A549 (cell line): ENCODE measurements around the gene VPS41. TPM values are rescaled to one million over a fixed set of nuclear protein-coding genes. Genes with fewer than 3 reads are reported as not detected.
A peak's percentile ranks its signal among the peaks of the same experiment; 100 is the strongest.
"Not testable (repeated sequence)": the region's sequence is repeated elsewhere in the genome, so short reads cannot be mapped to it uniquely, and the experiment has no call there.

Experiments used
- ATAC-seq, 2 experiments: fragments of 200-7000 bp in 1 of 2; fragments of >200 bp in 1 of 2; cut with Nextera tagmentation in 1 of 2; cut with Tn5 transposase in 1 of 2; 3 replicates each; pipeline versions ENCODE4 v1.8.0 to v1.9.1; 2018 to 2020; ENCODE audit warnings: mild to moderate bottlenecking in 1 of 2, moderate library complexity in 1 of 2
- CTCF ChIA-PET: fragments of 300-600 bp; sonication (Branson Sonifier 250); formaldehyde crosslinking; extraction: SDS; loops from one replicate; lab custom pipeline; 2021; ENCODE audit warnings: antibody characterized with exemption, inconsistent platforms; lab: Yijun Ruan, JAX
- POLR2A ChIA-PET: fragments of 350-600 bp; formaldehyde crosslinking; extraction: SDS; loops from one replicate; lab custom pipeline; 2021; ENCODE audit warnings: antibody characterized with exemption, inconsistent platforms; lab: Yijun Ruan, JAX
- DNase-seq, 2 experiments: peaks; one replicate each; pipeline versions ENCODE4 v3.0.0 to v3.0.0-alpha.2; 2011 to 2016; ENCODE audit warnings: low read depth in 1 of 2, low spot score in 1 of 2
- FAIRE-seq: peaks from 2 replicates; lab custom pipeline; 2011; peaks lifted over from hg19 to GRCh38; lab: Jason Lieb, UNC
- H3K27ac ChIP-seq, 2 experiments: fragments of >200 bp; sonication (Bioruptor Twin); formaldehyde crosslinking; 3 replicates each; pipeline ENCODE4 v1.5.1; 2016 to 2017
- H3K4me1 ChIP-seq: fragments of >200 bp; sonication (Bioruptor Twin); formaldehyde crosslinking; 3 replicates; pipeline ENCODE4 v1.6.1; 2016
- H3K4me2 ChIP-seq: fragments of >200 bp; sonication (Bioruptor Twin); formaldehyde crosslinking; 3 replicates; pipeline ENCODE4 v1.6.1; 2016
- H3K4me3 ChIP-seq: fragments of >200 bp; sonication (Bioruptor Twin); formaldehyde crosslinking; 3 replicates; pipeline ENCODE4 v1.5.1; 2016
- H3K9me3 ChIP-seq: fragments of >200 bp; sonication (Bioruptor Twin); formaldehyde crosslinking; 3 replicates; pipeline ENCODE4 v1.6.1; 2016
- CHD2 ChIP-seq: fragments of 150-350 bp; IDR thresholded peaks from 2 replicates; pipeline ENCODE4 v1.6.1; 2014; ENCODE audit warnings: low read length; ENCODE audit not compliant: partially characterized antibody
- EHF ChIP-seq: fragments of 250-450 bp; sonication (Bioruptor Pico); IDR thresholded peaks from 2 replicates; pipeline ENCODE4 v1.5.0; 2020; ENCODE audit warnings: mild to moderate bottlenecking
- EHMT2 ChIP-seq: fragments of 200-600 bp; sonication (generic); IDR thresholded peaks from 2 replicates; pipeline ENCODE4 v1.6.1; 2016; ENCODE audit warnings: antibody characterized with exemption, low read depth, mild to moderate bottlenecking, moderate library complexity
- FOSB ChIP-seq: fragments of 250-450 bp; sonication (Bioruptor Pico); IDR thresholded peaks from 2 replicates; pipeline ENCODE4 v1.5.0; 2020; ENCODE audit warnings: mild to moderate bottlenecking, moderate library complexity
- FOXS1 ChIP-seq: fragments of 250-450 bp; sonication (Bioruptor Pico); IDR thresholded peaks from 2 replicates; pipeline ENCODE4 v1.5.0; 2020; ENCODE audit warnings: mild to moderate bottlenecking, moderate library complexity
- GATA3 ChIP-seq: IDR thresholded peaks from 2 replicates; pipeline ENCODE4 v1.6.1; 2012; ENCODE audit warnings: borderline replicate concordance
- HOXA7 ChIP-seq: fragments of 250-450 bp; sonication (Bioruptor Pico); IDR thresholded peaks from 2 replicates; pipeline ENCODE4 v1.5.0; 2020; ENCODE audit warnings: mild to moderate bottlenecking, moderate library complexity
- KDM1A ChIP-seq: fragments of 200-600 bp; sonication (generic); IDR thresholded peaks from 2 replicates; pipeline ENCODE4 v1.6.1; 2016; ENCODE audit warnings: low read depth, mild to moderate bottlenecking
- MAFK ChIP-seq: fragments of 450-650 bp; IDR thresholded peaks from 2 replicates; pipeline ENCODE4 v1.6.1; 2014; ENCODE audit not compliant: partially characterized antibody
- NFE2L2 ChIP-seq: fragments of 150-350 bp; conservative IDR thresholded peaks from 2 replicates; pipeline ENCODE4 v1.6.1; 2014; ENCODE audit warnings: low read length
- NPAS2 ChIP-seq: fragments of 250-450 bp; sonication (Bioruptor Pico); IDR thresholded peaks from 2 replicates; pipeline ENCODE4 v1.8.0; 2022; ENCODE audit warnings: mild to moderate bottlenecking, moderate library complexity, borderline replicate concordance
- PHF8 ChIP-seq: fragments of 200-600 bp; sonication (generic); IDR thresholded peaks from 2 replicates; pipeline ENCODE4 v1.6.1; 2016; ENCODE audit warnings: low read depth, mild to moderate bottlenecking, antibody characterized with exemption, moderate library complexity, borderline replicate concordance
- POLR2A ChIP-seq: IDR thresholded peaks from 2 replicates; pipeline ENCODE4 v1.6.1; 2012; ENCODE audit warnings: mild to moderate bottlenecking, low read length
- SMC3 ChIP-seq: fragments of >200 bp; sonication (Bioruptor Twin); formaldehyde crosslinking; IDR thresholded peaks from 3 replicates; pipeline ENCODE4 v1.6.1; 2018; ENCODE audit warnings: inconsistent platforms
- TFCP2L1 ChIP-seq: fragments of 250-450 bp; sonication (Bioruptor Pico); IDR thresholded peaks from 2 replicates; pipeline ENCODE4 v1.5.0; 2021; ENCODE audit warnings: mild to moderate bottlenecking
- ZSCAN20 ChIP-seq: fragments of 250-450 bp; sonication (Bioruptor Pico); IDR thresholded peaks from 2 replicates; pipeline ENCODE4 v1.8.0; 2022; ENCODE audit warnings: mild to moderate bottlenecking, moderate library complexity
- WGBS: methylation state at CpG from one replicate; pipeline ENCODE4 v1.1.6; 2017; ENCODE audit errors: missing lambda C conversion rate; 5-methylcytosine and 5-hydroxymethylcytosine counted together
- polyA plus RNA-seq, 4 experiments: library from polyadenylated mRNA; depleted of rRNA in 3 of 4; stranded (reverse); fragments of >200 nt; fragmentation: RNase III in 1 of 4; extraction: RNeasy Plus Mini Kit Qiagen cat#74134 plus additional on column Dnase treatment in 1 of 4; gene quantifications; 2 replicates in 3 of 4; 3 replicates in 1 of 4; pipeline ENCODE4 v1.2.3, GENCODE V29; 2011 to 2017
- TF ChIP-seq, protein P1 (sequence below): fragments of >200 bp; sonication (Bioruptor Twin); formaldehyde crosslinking; IDR thresholded peaks from 3 replicates; pipeline ENCODE4 v1.5.1; 2016
- TF ChIP-seq, protein P2 (sequence below): fragments of >200 bp; sonication (Bioruptor Twin); formaldehyde crosslinking; IDR thresholded peaks from 3 replicates; pipeline ENCODE4 v1.6.1; 2016
- TF ChIP-seq, protein P3 (sequence below): fragments of 250-450 bp; sonication (Bioruptor Pico); IDR thresholded peaks from 2 replicates; pipeline ENCODE4 v1.5.0; 2020; ENCODE audit warnings: low read depth, mild to moderate bottlenecking, moderate library complexity
- TF ChIP-seq, protein P4 (sequence below): fragments of 200-600 bp; sonication (generic); IDR thresholded peaks from 2 replicates; pipeline ENCODE4 v1.6.1; 2016; ENCODE audit warnings: antibody characterized with exemption, mild to moderate bottlenecking, moderate library complexity

Gene VPS41
- polyA plus RNA-seq, 2 of the 4 experiments (the other 2 are of a cell fraction), result 24.6 to 59.9 TPM

DNA sequence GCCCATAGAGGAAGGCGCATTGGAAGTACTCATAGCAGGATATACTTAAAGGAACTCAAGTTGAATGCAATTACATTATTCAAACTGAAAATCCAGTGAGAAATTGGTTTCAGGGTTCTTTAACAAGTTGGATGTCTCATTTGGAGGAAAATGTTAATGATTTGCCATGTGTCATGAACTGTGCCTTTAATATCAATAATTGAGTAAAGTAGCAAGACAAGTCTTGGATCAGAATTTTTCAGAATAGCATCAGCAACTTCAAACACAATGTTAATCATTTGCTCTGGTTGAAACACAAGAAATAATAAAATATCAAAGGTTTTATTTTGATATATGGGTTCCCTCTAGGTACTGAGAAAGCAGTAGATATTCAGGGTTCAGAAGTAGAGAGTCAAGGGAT is 44.2 kb upstream of the VPS41 start:
- ATAC-seq (no peak), DNase-seq (no peak), FAIRE-seq (no peak)
- Histone ChIP-seq H3K4me3 (no peak overlapping the region), H3K4me1 (peaks cover 6% of the 10 kb centered on the region; the same call in 2 of the 3 replicates), H3K27ac (no peak overlapping the region), H3K9me3 (no peaks in the 10 kb centered on the region), H3K4me2 (no peak overlapping the region)
- no peak for TF ChIP-seq FOSB (CRISPR knock-in tag)
- no peak for TF ChIP-seq KDM1A
- no peak for TF ChIP-seq ZSCAN20 (CRISPR knock-in tag)
- no peak for TF ChIP-seq POLR2A
- TF ChIP-seq EHF (CRISPR knock-in tag), result no peak
- no peak for TF ChIP-seq EHMT2
- TF ChIP-seq, protein P1, sequence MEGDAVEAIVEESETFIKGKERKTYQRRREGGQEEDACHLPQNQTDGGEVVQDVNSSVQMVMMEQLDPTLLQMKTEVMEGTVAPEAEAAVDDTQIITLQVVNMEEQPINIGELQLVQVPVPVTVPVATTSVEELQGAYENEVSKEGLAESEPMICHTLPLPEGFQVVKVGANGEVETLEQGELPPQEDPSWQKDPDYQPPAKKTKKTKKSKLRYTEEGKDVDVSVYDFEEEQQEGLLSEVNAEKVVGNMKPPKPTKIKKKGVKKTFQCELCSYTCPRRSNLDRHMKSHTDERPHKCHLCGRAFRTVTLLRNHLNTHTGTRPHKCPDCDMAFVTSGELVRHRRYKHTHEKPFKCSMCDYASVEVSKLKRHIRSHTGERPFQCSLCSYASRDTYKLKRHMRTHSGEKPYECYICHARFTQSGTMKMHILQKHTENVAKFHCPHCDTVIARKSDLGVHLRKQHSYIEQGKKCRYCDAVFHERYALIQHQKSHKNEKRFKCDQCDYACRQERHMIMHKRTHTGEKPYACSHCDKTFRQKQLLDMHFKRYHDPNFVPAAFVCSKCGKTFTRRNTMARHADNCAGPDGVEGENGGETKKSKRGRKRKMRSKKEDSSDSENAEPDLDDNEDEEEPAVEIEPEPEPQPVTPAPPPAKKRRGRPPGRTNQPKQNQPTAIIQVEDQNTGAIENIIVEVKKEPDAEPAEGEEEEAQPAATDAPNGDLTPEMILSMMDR, result no peak
- TF ChIP-seq SMC3, result no peak
- TF ChIP-seq NFE2L2, result no peak
- TF ChIP-seq HOXA7 (CRISPR knock-in tag), result no peak
- TF ChIP-seq, protein P2, sequence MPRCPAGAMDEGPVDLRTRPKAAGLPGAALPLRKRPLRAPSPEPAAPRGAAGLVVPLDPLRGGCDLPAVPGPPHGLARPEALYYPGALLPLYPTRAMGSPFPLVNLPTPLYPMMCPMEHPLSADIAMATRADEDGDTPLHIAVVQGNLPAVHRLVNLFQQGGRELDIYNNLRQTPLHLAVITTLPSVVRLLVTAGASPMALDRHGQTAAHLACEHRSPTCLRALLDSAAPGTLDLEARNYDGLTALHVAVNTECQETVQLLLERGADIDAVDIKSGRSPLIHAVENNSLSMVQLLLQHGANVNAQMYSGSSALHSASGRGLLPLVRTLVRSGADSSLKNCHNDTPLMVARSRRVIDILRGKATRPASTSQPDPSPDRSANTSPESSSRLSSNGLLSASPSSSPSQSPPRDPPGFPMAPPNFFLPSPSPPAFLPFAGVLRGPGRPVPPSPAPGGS, result no peak
- TF ChIP-seq, protein P3, sequence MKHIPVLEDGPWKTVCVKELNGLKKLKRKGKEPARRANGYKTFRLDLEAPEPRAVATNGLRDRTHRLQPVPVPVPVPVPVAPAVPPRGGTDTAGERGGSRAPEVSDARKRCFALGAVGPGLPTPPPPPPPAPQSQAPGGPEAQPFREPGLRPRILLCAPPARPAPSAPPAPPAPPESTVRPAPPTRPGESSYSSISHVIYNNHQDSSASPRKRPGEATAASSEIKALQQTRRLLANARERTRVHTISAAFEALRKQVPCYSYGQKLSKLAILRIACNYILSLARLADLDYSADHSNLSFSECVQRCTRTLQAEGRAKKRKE, result no peak
- 89% methylated on average over 1 of the region's 1 CpG for WGBS
- ChIA-PET CTCF (no interaction called here), POLR2A (no interaction called here)

DNA sequence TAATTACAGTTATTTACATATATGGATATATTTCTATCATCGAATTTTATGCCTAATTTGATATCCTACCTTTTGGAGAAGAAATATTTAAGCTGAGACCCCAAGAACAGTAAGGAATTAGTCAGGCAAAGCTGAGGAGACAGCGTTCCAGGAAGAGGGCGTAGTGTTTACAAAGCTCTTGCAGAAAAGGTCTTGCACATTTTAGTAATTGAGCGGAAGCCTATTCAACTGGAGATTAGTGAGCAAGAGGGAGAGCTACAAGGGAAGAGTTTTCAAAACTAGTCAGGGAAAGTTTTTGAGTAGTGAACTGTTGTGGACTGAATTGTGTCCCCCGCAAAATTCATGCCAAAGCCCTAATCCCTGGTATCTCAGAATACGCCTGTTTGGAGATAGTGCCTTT is 42.2 kb upstream of the VPS41 start:
- POLR2A ChIA-PET, result no interaction called here
- CTCF ChIA-PET, result no interaction called here
- no peak overlapping the region for H3K4me3 ChIP-seq
- FAIRE-seq (no peak), DNase-seq (no peak), ATAC-seq (no peak)
- no peak overlapping the region for H3K27ac ChIP-seq
- H3K9me3 ChIP-seq, result no peaks in the 10 kb centered on the region
- no peak overlapping the region for H3K4me2 ChIP-seq
- peaks cover 6% of the 10 kb centered on the region; the same call in 2 of the 3 replicates for H3K4me1 ChIP-seq
- TF ChIP-seq PHF8 (no peak), KDM1A (no peak), TFCP2L1 (CRISPR knock-in tag) (no peak), CHD2 (no peak)
- TF ChIP-seq, protein P2, result no peak
- WGBS, result 81% methylated on average over 6 of the region's 6 CpGs

DNA sequence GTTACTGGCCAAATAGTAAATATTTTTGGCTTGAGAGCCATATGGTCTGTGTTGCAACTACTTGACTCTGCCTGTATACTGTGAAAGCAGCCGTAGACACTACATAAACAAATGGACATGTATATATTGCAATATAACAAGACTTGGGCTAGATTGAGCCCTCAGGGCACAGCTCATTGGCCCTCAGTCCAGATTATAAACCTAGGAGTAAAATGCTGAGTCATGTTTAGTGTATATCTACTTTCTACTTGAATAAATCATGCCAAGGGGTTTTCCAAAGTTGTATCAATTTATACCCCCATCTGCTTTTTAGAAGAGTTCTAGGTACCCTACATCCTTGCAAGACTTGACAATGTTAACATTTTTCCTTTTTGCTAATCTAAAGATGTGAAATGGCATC is 41.3 kb upstream of the VPS41 start:
- TF ChIP-seq GATA3 (no peak), FOXS1 (CRISPR knock-in tag) (no peak), NFE2L2 (peak; percentile 97), NPAS2 (no peak), MAFK (peak; percentile 97)
- TF ChIP-seq, protein P4, sequence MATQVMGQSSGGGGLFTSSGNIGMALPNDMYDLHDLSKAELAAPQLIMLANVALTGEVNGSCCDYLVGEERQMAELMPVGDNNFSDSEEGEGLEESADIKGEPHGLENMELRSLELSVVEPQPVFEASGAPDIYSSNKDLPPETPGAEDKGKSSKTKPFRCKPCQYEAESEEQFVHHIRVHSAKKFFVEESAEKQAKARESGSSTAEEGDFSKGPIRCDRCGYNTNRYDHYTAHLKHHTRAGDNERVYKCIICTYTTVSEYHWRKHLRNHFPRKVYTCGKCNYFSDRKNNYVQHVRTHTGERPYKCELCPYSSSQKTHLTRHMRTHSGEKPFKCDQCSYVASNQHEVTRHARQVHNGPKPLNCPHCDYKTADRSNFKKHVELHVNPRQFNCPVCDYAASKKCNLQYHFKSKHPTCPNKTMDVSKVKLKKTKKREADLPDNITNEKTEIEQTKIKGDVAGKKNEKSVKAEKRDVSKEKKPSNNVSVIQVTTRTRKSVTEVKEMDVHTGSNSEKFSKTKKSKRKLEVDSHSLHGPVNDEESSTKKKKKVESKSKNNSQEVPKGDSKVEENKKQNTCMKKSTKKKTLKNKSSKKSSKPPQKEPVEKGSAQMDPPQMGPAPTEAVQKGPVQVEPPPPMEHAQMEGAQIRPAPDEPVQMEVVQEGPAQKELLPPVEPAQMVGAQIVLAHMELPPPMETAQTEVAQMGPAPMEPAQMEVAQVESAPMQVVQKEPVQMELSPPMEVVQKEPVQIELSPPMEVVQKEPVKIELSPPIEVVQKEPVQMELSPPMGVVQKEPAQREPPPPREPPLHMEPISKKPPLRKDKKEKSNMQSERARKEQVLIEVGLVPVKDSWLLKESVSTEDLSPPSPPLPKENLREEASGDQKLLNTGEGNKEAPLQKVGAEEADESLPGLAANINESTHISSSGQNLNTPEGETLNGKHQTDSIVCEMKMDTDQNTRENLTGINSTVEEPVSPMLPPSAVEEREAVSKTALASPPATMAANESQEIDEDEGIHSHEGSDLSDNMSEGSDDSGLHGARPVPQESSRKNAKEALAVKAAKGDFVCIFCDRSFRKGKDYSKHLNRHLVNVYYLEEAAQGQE, result no peak
- no peak for FAIRE-seq
- H3K4me3 ChIP-seq, result no peak overlapping the region
- ChIA-PET POLR2A (no interaction called here), CTCF (no interaction called here)
- H3K9me3 ChIP-seq, result no peaks in the 10 kb centered on the region
- no peak for ATAC-seq
- 54% methylated on average over 1 of the region's 1 CpG for WGBS
- H3K4me1 ChIP-seq, result peaks cover 6% of the 10 kb centered on the region; the same call in 2 of the 3 replicates
- 0 out of 3 replicates have a peak overlapping the region, but pooled peaks have one; percentile 8 for H3K4me2 ChIP-seq
- peak overlapping the region in 1 of 2 experiments; percentile 24; a peak in 1 of 6 replicates for H3K27ac ChIP-seq
- peak in 1 of 2 experiments; percentile 12 for DNase-seq

DNA sequence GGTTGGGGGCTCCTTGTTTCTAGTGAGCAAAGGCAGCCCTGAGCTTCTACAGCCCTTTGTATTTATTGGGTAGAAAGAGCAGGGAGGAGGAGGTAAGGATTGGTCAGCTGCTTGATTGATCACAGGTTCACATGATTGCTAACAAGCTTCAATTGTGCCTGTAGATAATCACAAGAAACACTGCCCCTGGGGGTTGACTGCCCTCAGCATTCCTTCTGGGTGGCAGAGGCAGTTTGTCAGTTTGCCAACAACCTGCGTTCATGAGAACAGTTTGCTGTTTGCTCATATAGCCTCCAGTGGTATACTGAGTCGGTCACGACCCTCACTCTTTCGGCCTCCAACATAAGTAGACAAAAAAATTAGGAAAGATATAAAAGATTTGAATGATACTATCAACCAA is 38.5 kb upstream of the VPS41 start:
- FAIRE-seq, POLR2A ChIA-PET, H3K4me3 ChIP-seq, H3K4me2 ChIP-seq, H3K9me3 ChIP-seq, H3K4me1 ChIP-seq, DNase-seq, H3K27ac ChIP-seq, ATAC-seq: not testable (repeated sequence)
- 64% methylated on average over 4 of the region's 4 CpGs for WGBS
- CTCF ChIA-PET, result interaction anchor here (0.9 to 1.1 kb wide), 2 partner anchors 14 to 16 kb away, joined by 3 to 4 read pairs; no protein-coding TSS in a partner anchor
